H1 (cell line): ENCODE results near the gene CAPN13. TPM values are rescaled to one million over a fixed set of nuclear protein-coding genes. Genes with fewer than 3 reads are reported as not detected.

Source experiments
- CTCF ChIA-PET: fragments of 300-600 bp; sonication (Branson Sonifier 250); formaldehyde crosslinking; loops from one replicate; lab custom pipeline; 2021; ENCODE audit not compliant: partially characterized antibody; lab: Charles Lee
- POLR2A ChIA-PET: fragments of 300-600 bp; sonication (Branson Sonifier 250); formaldehyde crosslinking; loops from one replicate; lab custom pipeline; 2021; ENCODE audit warnings: inconsistent platforms; ENCODE audit not compliant: partially characterized antibody; lab: Charles Lee
- DNase-seq, 2 experiments: peaks; one replicate each; pipeline versions ENCODE4 v3.0.0 to v3.0.0-alpha.2; 2010 to 2022; ENCODE audit warnings: low spot score in 2 of 2, low read depth in 1 of 2, mixed read lengths in 1 of 2
- FAIRE-seq: peaks from 2 replicates; lab custom pipeline; 2011; peaks lifted over from hg19 to GRCh38; lab: Jason Lieb, UNC
- H2AFZ ChIP-seq: 2 replicates; pipeline ENCODE4 v1.8.1; 2012; ENCODE audit warnings: low read length, inconsistent platforms
- H2AK5ac ChIP-seq: 2 replicates; pipeline ENCODE4 v1.6.1; 2013; ENCODE audit warnings: low read depth, low read length
- H2BK120ac ChIP-seq: replicated peaks from 2 replicates; pipeline ENCODE3; 2013; ENCODE audit warnings: low read depth, low read length, inconsistent platforms
- H2BK12ac ChIP-seq: 2 replicates; pipeline ENCODE4 v1.6.1; 2013; ENCODE audit warnings: low read depth, low read length
- H2BK15ac ChIP-seq: 2 replicates; pipeline ENCODE4 v1.6.1; 2013; ENCODE audit warnings: low read length
- H2BK20ac ChIP-seq: 2 replicates; pipeline ENCODE4 v1.6.1; 2013; ENCODE audit warnings: low read length
- H2BK5ac ChIP-seq: 2 replicates; pipeline ENCODE4 v1.6.1; 2013; ENCODE audit warnings: low read depth, low read length
- H3K14ac ChIP-seq: 2 replicates; pipeline ENCODE4 v1.6.1; 2013; ENCODE audit warnings: inconsistent platforms; ENCODE audit not compliant: insufficient read length
- H3K18ac ChIP-seq: 2 replicates; pipeline ENCODE4 v1.6.1; 2013; ENCODE audit warnings: low read length; ENCODE audit errors: extremely low read depth
- H3K23ac ChIP-seq: 2 replicates; pipeline ENCODE4 v1.6.1; 2013; ENCODE audit warnings: inconsistent platforms; ENCODE audit not compliant: insufficient read length
- H3K23me2 ChIP-seq: 2 replicates; pipeline ENCODE4 v1.6.1; 2013; ENCODE audit warnings: low read depth, low read length
- H3K27ac ChIP-seq: 2 replicates; pipeline ENCODE4 v1.6.1; 2011; ENCODE audit warnings: low read depth, low read length, inconsistent platforms
- H3K27me3 ChIP-seq, 4 experiments: replicated peaks in 1 of 4; 1 replicate in 1 of 4; 2 replicates in 3 of 4; pipeline versions ENCODE4 v1.6.1 to v1.8.1; 2011 to 2013; ENCODE audit warnings: low read length in 3 of 4, mild to moderate bottlenecking in 3 of 4, inconsistent platforms in 2 of 4, mixed read lengths in 2 of 4, moderate library complexity in 1 of 4; ENCODE audit not compliant: control insufficient read depth in 3 of 4, insufficient read depth in 3 of 4; ENCODE audit errors: extremely low read depth in 1 of 4
- H3K36me3 ChIP-seq, 4 experiments: 2 replicates each; pipeline versions ENCODE4 v1.6.1 to v1.8.1; 2011 to 2013; ENCODE audit warnings: mild to moderate bottlenecking in 4 of 4, low read length in 3 of 4, moderate library complexity in 2 of 4, control low read depth in 1 of 4, inconsistent platforms in 1 of 4; ENCODE audit not compliant: insufficient read depth in 4 of 4, control insufficient read depth in 2 of 4
- H3K4ac ChIP-seq: replicated peaks from 2 replicates; pipeline ENCODE3; 2013; ENCODE audit warnings: low read length, low read depth, mixed read lengths, inconsistent platforms; ENCODE audit not compliant: insufficient read length
- H3K4me1 ChIP-seq, 4 experiments: replicated peaks in 1 of 4; 1 replicate in 1 of 4; 2 replicates in 3 of 4; pipeline versions ENCODE4 v1.6.1 to v1.8.1; 2011 to 2013; ENCODE audit warnings: low read length in 3 of 4, inconsistent platforms in 2 of 4, mixed read lengths in 1 of 4; ENCODE audit not compliant: insufficient read depth in 4 of 4, control insufficient read depth in 3 of 4
- H3K4me2 ChIP-seq, 2 experiments: 2 replicates each; pipeline versions ENCODE4 v1.6.1 to v1.8.1; 2011 to 2013; ENCODE audit warnings: low read depth in 2 of 2, low read length in 2 of 2, control low read depth in 1 of 2, inconsistent platforms in 1 of 2, mild to moderate bottlenecking in 1 of 2; ENCODE audit not compliant: insufficient read depth in 1 of 2
- H3K4me3 ChIP-seq, 4 experiments: fragments of 200-600, 300-600 bp in 1 of 4; sonication (generic), shearing (Covaris generic), sonication (Bioruptor Twin) in 1 of 4; 2 replicates each; pipeline versions ENCODE4 v1.5.1 to v1.8.1; 2011 to 2016; ENCODE audit warnings: low read length in 4 of 4, low read depth in 3 of 4, control low read depth in 2 of 4, inconsistent platforms in 2 of 4, mild to moderate bottlenecking in 2 of 4, mixed read lengths in 1 of 4, moderate library complexity in 1 of 4; ENCODE audit not compliant: insufficient read depth in 2 of 4; ENCODE audit errors: extremely low read depth in 1 of 4
- H3K56ac ChIP-seq: replicated peaks from 2 replicates; pipeline ENCODE3; 2013; ENCODE audit warnings: low read depth, mild to moderate bottlenecking, mixed read lengths, low read length, inconsistent platforms; ENCODE audit not compliant: insufficient read length
- H3K79me1 ChIP-seq: 2 replicates; pipeline ENCODE4 v1.6.1; 2013; ENCODE audit warnings: low read depth, low read length, control low read depth
- H3K79me2 ChIP-seq, 2 experiments: 2 replicates each; pipeline versions ENCODE4 v1.6.1 to v1.8.1; 2012 to 2013; ENCODE audit warnings: low read length in 2 of 2, mild to moderate bottlenecking in 2 of 2, inconsistent platforms in 1 of 2; ENCODE audit not compliant: insufficient read depth in 2 of 2, control insufficient read depth in 1 of 2
- H3K9ac ChIP-seq, 4 experiments: replicated peaks in 1 of 4; 1 replicate in 1 of 4; 2 replicates in 3 of 4; pipeline versions ENCODE4 v1.6.1 to v1.8.1; 2011 to 2013; ENCODE audit warnings: low read depth in 3 of 4, low read length in 3 of 4, control low read depth in 2 of 4, mild to moderate bottlenecking in 2 of 4, moderate library complexity in 2 of 4, inconsistent platforms in 1 of 4; ENCODE audit errors: extremely low read depth in 1 of 4
- H3K9me3 ChIP-seq, 2 experiments: 2 replicates each; pipeline versions ENCODE4 v1.6.1 to v1.8.1; 2012 to 2013; ENCODE audit warnings: mild to moderate bottlenecking in 2 of 2, moderate library complexity in 2 of 2, control low read depth in 1 of 2, inconsistent platforms in 1 of 2, low read depth in 1 of 2, low read length in 1 of 2, mixed read lengths in 1 of 2; ENCODE audit not compliant: insufficient read depth in 2 of 2
- H4K20me1 ChIP-seq, 2 experiments: replicated peaks in 1 of 2; 2 replicates each; pipeline versions ENCODE3 to v1.8.1; 2011 to 2013; ENCODE audit warnings: inconsistent platforms in 2 of 2, low read length in 2 of 2, mild to moderate bottlenecking in 1 of 2; ENCODE audit not compliant: insufficient read depth in 2 of 2, control insufficient read depth in 1 of 2
- H4K5ac ChIP-seq: 2 replicates; pipeline ENCODE4 v1.6.1; 2013; ENCODE audit warnings: low read length, low read depth, mixed read lengths, inconsistent platforms; ENCODE audit not compliant: insufficient read length
- H4K8ac ChIP-seq: 2 replicates; pipeline ENCODE4 v1.8.0; 2013; ENCODE audit warnings: mild to moderate bottlenecking, moderate library complexity, low read length, inconsistent platforms; ENCODE audit not compliant: insufficient read depth; ENCODE audit errors: extremely low read depth
- H4K91ac ChIP-seq: replicated peaks from 2 replicates; pipeline ENCODE3; 2013; ENCODE audit warnings: low read length, mixed read lengths, inconsistent platforms; ENCODE audit not compliant: insufficient read length
- BACH1 ChIP-seq: IDR thresholded peaks from 2 replicates; pipeline ENCODE4 v1.6.1; 2012; ENCODE audit warnings: low read length, improper control_type of control experiment
- BRCA1 ChIP-seq: IDR thresholded peaks from 2 replicates; pipeline ENCODE4 v1.6.1; 2012; ENCODE audit warnings: low read depth, low read length, improper control_type of control experiment
- GABPA ChIP-seq: IDR thresholded peaks from 2 replicates; pipeline ENCODE4 v1.6.1; 2011; ENCODE audit warnings: mild to moderate bottlenecking, low read length, moderate library complexity, borderline replicate concordance; ENCODE audit not compliant: insufficient read depth
- RXRA ChIP-seq: IDR thresholded peaks from 2 replicates; pipeline ENCODE4 v1.6.1; 2011; ENCODE audit warnings: low read depth, mild to moderate bottlenecking, low read length, moderate library complexity; ENCODE audit not compliant: insufficient read depth
- SIN3A ChIP-seq, 2 experiments: IDR thresholded peaks in 1 of 2; conservative IDR thresholded peaks in 1 of 2; 2 replicates each; pipeline ENCODE4 v1.6.1; 2011 to 2012; ENCODE audit warnings: low read length in 2 of 2, improper control_type of control experiment in 1 of 2, low read depth in 1 of 2, mild to moderate bottlenecking in 1 of 2
- SIRT6 ChIP-seq: IDR thresholded peaks from one replicate; pipeline ENCODE4 v1.7.1; 2012; ENCODE audit warnings: low read length, inconsistent platforms
- SRF ChIP-seq: IDR thresholded peaks from 2 replicates; pipeline ENCODE4 v1.6.1; 2011; ENCODE audit warnings: mild to moderate bottlenecking, low read depth, low read length, moderate library complexity
- WGBS, 2 experiments: shearing (Covaris generic) in 1 of 2; methylation state at CpG; one replicate each; pipeline versions ENCODE4 v1.1.6 to v1.1.7; 2013 to 2015; ENCODE audit warnings: low lambda C conversion rate in 2 of 2, mixed read lengths in 2 of 2, inconsistent platforms in 1 of 2, low coverage in 1 of 2, missing lambda C conversion rate in 1 of 2; ENCODE audit not compliant: insufficient replicate concordance in 2 of 2, insufficient coverage in 1 of 2, insufficient read length in 1 of 2; ENCODE audit errors: extremely low coverage in 1 of 2, missing lambda C conversion rate in 1 of 2; 5-methylcytosine and 5-hydroxymethylcytosine counted together
- polyA plus RNA-seq, 7 experiments: library from polyadenylated mRNA; depleted of rRNA in 3 of 7; stranded (reverse) in 5 of 7; unstranded in 2 of 7; fragments of >200 nt in 5 of 7; fragments of 200-250 nt in 2 of 7; gene quantifications; 1 replicate in 5 of 7; 2 replicates in 1 of 7; 4 replicates in 1 of 7; pipeline versions ENCODE4 v1.2.1 to v1.2.3, GENCODE V29; 2011 to 2013; ENCODE audit warnings: missing spikeins in 2 of 7, mixed read lengths in 2 of 7
- total RNA-seq: library from RNA; stranded (reverse); fragmentation: NEBNext Ultra II Directional; extraction: Animal tissue kit (Norgen Biotek cat#: 25700); gene quantifications from 2 replicates; pipeline ENCODE4 v1.2.1, GENCODE V29; 2021
- TF ChIP-seq, protein P1 (sequence below), 3 experiments: IDR thresholded peaks; 1 replicate in 2 of 3; 2 replicates in 1 of 3; pipeline versions ENCODE4 v1.5.1 to v1.6.1; 2011; ENCODE audit warnings: low read length in 3 of 3, mild to moderate bottlenecking in 3 of 3, inconsistent platforms in 2 of 3, low read depth in 1 of 3, moderate library complexity in 1 of 3; ENCODE audit not compliant: insufficient read depth in 1 of 3; ENCODE audit errors: control extremely low read depth in 1 of 3
- TF ChIP-seq, protein P2 (sequence below): IDR thresholded peaks from 2 replicates; pipeline ENCODE4 v1.6.1; 2012; ENCODE audit warnings: inconsistent platforms
- TF ChIP-seq, protein P3 (sequence below): IDR thresholded peaks from 2 replicates; pipeline ENCODE4 v1.6.1; 2011; ENCODE audit warnings: low read length, improper control_type of control experiment

CAPN13 gene
- total and polyA plus RNA-seq, 2 of the 8 experiments (the other 6 are each of a cell fraction or from before 2014, with no cell fraction given): 2.4 TPM

- Histone ChIP-seq H3K36me3 (no peaks in the 10 kb centered on the region), H3K79me1 (no peaks in the 10 kb centered on the region), H2BK120ac (no peak overlapping the region), H3K27ac (no peak overlapping the region), H4K8ac (no peak overlapping the region), H4K91ac (no peak overlapping the region), H3K4me2 (no peak overlapping the region), H2AK5ac (no peak overlapping the region), H2AFZ (no peak overlapping the region), H4K5ac (no peak overlapping the region), H3K4me1 (no peaks in the 10 kb centered on the region), H2BK12ac (no peak overlapping the region), H3K14ac (no peak overlapping the region), H3K9ac (no peak overlapping the region), H4K20me1 (no peaks in the 10 kb centered on the region), H3K79me2 (no peaks in the 10 kb centered on the region), H2BK20ac (no peak overlapping the region), H3K27me3 (no peaks in the 10 kb centered on the region; a peak in 1 of 7 replicates), H3K4ac (no peak overlapping the region), H3K23ac (no peak overlapping the region), H2BK5ac (no peak overlapping the region), H3K9me3 (no peaks in the 10 kb centered on the region), H3K4me3 (no peak overlapping the region), H3K18ac (no peak overlapping the region), H3K56ac (no peak overlapping the region), H3K23me2 (no peaks in the 10 kb centered on the region), H2BK15ac (no peak overlapping the region)
- CTCF ChIA-PET: interaction anchor here (1.0 to 2.3 kb wide), 2 partner anchors 10 to 52 kb away, joined by 3 to 11 read pairs; no protein-coding TSS in a partner anchor
- 93% methylated on average over 4 of the region's 4 CpGs; no CpG with 5 or more reads in 1 of the 2 experiments for WGBS, 2 experiments
- POLR2A ChIA-PET: no interaction called here
- DNase-seq (no peak), FAIRE-seq (no peak)
- TF ChIP-seq SIN3A (conservative IDR thresholded peaks at IDR 0.05 in 1 of 2, IDR thresholded peaks at IDR 0.05 in 1 of 2; ENCODE audit: low read depth in 1 of 2, low read length in 2 of 2) (no peak), SIRT6 (no peak), BRCA1 (no peak), BACH1 (no peak), SRF (no peak), RXRA (no peak), GABPA (no peak)
- TF ChIP-seq, protein P1, sequence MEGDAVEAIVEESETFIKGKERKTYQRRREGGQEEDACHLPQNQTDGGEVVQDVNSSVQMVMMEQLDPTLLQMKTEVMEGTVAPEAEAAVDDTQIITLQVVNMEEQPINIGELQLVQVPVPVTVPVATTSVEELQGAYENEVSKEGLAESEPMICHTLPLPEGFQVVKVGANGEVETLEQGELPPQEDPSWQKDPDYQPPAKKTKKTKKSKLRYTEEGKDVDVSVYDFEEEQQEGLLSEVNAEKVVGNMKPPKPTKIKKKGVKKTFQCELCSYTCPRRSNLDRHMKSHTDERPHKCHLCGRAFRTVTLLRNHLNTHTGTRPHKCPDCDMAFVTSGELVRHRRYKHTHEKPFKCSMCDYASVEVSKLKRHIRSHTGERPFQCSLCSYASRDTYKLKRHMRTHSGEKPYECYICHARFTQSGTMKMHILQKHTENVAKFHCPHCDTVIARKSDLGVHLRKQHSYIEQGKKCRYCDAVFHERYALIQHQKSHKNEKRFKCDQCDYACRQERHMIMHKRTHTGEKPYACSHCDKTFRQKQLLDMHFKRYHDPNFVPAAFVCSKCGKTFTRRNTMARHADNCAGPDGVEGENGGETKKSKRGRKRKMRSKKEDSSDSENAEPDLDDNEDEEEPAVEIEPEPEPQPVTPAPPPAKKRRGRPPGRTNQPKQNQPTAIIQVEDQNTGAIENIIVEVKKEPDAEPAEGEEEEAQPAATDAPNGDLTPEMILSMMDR (IDR thresholded peaks at IDR 0.05; ENCODE audit: control extremely low read depth in 1 of 3, insufficient read depth in 1 of 3, low read depth in 1 of 3, low read length in 3 of 3): no peak
- TF ChIP-seq, protein P2, sequence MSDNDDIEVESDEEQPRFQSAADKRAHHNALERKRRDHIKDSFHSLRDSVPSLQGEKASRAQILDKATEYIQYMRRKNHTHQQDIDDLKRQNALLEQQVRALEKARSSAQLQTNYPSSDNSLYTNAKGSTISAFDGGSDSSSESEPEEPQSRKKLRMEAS: no peak
- TF ChIP-seq, protein P3, sequence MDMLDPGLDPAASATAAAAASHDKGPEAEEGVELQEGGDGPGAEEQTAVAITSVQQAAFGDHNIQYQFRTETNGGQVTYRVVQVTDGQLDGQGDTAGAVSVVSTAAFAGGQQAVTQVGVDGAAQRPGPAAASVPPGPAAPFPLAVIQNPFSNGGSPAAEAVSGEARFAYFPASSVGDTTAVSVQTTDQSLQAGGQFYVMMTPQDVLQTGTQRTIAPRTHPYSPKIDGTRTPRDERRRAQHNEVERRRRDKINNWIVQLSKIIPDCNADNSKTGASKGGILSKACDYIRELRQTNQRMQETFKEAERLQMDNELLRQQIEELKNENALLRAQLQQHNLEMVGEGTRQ: no peak
Measured at GRCh38 chr2:30809938-30810337, 2.7 kb upstream of the CAPN13 start.
